Nephron (organoid): ENCODE measurements around the gene KDM8.

Source experiments
- H3K27ac Mint-ChIP-seq, 3 experiments: 2 replicates each; pipeline ENCODE4 v1.8.0; 2020; ENCODE audit warnings: mixed read lengths in 3 of 3, mild to moderate bottlenecking in 2 of 3, moderate library complexity in 1 of 3
- H3K27me3 Mint-ChIP-seq: 2 replicates; pipeline ENCODE4 v1.8.0; 2021; ENCODE audit warnings: low read depth, mild to moderate bottlenecking, moderate library complexity, mixed read lengths
- H3K36me3 Mint-ChIP-seq: 2 replicates; pipeline ENCODE4 v1.8.0; 2020; ENCODE audit warnings: low read depth, mixed read lengths
- H3K4me1 Mint-ChIP-seq: 2 replicates; pipeline ENCODE4 v1.8.0; 2020; ENCODE audit warnings: mixed read lengths
- H3K4me3 Mint-ChIP-seq, 3 experiments: 2 replicates each; pipeline ENCODE4 v1.8.0; 2020; ENCODE audit warnings: mild to moderate bottlenecking in 3 of 3, mixed read lengths in 3 of 3, moderate library complexity in 2 of 3
- H3K9me3 Mint-ChIP-seq: 2 replicates; pipeline ENCODE4 v1.8.0; 2020; ENCODE audit warnings: mixed read lengths
- TF ChIP-seq, protein P1 (sequence below), 3 experiments: fragments of 200-600 bp; sonication (generic); IDR thresholded peaks; one replicate each; pipeline ENCODE4 v1.5.0; 2021; ENCODE audit warnings: antibody characterized with exemption in 3 of 3; ENCODE audit not compliant: unreplicated experiment in 3 of 3

KDM8 gene

DNA sequence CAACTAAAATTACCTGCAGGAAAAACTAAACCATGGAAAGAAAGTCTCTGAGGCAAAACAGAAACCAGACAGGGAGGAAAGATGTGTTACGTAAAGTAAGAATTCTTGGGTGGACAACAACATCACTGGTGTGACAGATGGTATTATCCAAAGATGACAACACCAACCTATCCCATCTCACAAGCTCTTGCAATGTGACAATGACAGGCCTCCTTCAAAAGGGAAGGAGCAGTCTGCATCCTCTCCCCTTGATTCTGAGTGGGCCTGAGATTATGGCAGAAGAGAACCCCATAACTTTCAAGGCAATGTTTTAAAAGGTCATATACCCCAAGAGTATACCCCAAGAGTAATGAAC, 17.6 kb upstream of the KDM8 start:
- Mint-ChIP-seq H3K36me3 (no peaks in the 10 kb centered on the region), H3K4me1 (peaks cover 29% of the 10 kb centered on the region), H3K9me3 (peaks cover 3% of the 10 kb centered on the region), H3K27me3 (no peaks in the 10 kb centered on the region), H3K27ac (no peak overlapping the region), H3K4me3 (no peak overlapping the region)
- TF ChIP-seq, protein P1, sequence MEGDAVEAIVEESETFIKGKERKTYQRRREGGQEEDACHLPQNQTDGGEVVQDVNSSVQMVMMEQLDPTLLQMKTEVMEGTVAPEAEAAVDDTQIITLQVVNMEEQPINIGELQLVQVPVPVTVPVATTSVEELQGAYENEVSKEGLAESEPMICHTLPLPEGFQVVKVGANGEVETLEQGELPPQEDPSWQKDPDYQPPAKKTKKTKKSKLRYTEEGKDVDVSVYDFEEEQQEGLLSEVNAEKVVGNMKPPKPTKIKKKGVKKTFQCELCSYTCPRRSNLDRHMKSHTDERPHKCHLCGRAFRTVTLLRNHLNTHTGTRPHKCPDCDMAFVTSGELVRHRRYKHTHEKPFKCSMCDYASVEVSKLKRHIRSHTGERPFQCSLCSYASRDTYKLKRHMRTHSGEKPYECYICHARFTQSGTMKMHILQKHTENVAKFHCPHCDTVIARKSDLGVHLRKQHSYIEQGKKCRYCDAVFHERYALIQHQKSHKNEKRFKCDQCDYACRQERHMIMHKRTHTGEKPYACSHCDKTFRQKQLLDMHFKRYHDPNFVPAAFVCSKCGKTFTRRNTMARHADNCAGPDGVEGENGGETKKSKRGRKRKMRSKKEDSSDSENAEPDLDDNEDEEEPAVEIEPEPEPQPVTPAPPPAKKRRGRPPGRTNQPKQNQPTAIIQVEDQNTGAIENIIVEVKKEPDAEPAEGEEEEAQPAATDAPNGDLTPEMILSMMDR (IDR thresholded peaks at IDR 0.05; ENCODE audit: unreplicated experiment in 3 of 3), result no peak

DNA sequence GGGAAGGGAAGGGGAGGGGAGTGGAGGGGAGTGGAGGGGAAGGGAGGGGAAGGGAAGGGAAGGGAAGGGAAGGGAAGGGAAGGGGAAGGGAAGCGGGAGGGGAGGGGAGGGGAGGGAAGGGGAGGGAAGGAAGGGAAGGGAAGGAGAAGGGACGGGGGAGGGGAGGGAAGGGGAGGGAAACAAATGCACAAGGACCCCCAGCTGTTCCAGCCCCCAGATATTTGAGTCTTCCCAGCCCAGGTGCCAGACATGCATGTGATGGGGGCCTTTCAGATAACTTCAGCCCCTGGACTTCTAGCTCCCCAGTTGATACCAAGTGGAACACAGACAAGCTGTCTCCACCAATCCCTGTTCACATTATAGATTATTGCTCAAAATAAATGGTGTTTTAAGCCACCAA, 14.7 kb upstream of the KDM8 start:
- Mint-ChIP-seq H3K4me3 (no peak overlapping the region), H3K36me3 (no peaks in the 10 kb centered on the region), H3K27ac (peak overlapping the region in 2 of 3 experiments; percentile 19 to 70), H3K9me3 (no peaks in the 10 kb centered on the region), H3K27me3 (no peaks in the 10 kb centered on the region), H3K4me1 (peaks cover 18% of the 10 kb centered on the region)
- TF ChIP-seq, protein P1 (IDR thresholded peaks at IDR 0.05; ENCODE audit: unreplicated experiment in 3 of 3), result no peak

DNA sequence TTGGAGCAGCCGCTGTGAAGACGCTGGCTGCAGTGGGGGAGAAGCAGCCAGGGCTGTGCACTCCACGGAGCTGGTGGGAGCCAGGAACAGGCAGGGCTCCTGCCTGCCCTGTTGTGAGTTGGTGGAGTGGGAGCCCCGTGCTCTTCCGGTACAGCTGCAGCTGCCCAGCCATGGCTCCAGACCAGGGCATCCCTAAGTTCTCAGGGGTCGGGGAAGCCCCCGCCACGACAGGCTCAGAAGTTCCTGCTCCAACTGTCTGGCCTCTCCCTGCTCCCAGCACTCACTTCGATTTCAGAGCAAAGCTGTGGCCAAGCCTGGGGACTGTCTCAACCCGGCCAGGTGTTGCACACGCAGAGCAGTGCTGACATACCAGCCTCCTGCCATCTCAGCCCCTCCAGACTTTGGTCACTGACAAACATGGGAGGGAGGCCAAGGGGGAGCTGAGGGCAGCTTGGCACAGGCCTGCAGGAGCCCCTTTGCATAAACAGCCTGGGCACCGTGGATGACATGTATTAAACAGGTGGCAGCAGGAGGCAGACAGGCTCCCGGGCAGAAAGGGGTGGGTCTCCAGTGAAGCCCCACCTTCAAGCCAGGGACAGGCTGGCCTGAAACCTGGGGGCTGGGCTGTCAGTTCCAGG, 13.9 kb upstream of the KDM8 start:
- Mint-ChIP-seq H3K4me1 (peaks cover 18% of the 10 kb centered on the region), H3K36me3 (no peaks in the 10 kb centered on the region)

DNA sequence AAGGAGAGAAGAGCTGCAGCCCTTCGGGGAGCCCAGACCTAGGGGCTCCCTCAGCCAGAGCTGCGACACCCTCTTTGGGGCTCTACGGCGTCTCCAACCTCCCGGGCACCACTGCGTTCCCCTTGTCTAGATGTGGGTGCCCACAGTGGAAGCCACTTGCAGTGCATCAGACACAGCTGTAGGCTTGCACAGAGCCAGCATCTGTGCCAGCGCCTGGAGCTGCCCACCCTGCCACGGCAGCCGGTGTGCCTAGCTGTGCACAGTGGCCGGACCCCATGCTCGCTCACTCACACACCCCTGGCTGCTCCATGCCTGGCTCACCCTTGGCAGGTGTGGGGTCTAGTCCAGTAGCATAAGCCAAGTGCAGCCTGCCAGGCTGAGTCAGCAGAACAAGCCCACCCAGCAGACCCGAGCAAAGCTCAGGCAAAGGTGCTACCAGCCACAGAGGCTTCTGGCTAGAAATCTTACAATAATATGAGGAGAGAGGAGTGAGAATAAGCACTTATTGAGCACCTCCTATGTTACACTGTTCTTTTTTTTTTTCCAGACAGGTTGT, 12.9 kb upstream of the KDM8 start:
- Mint-ChIP-seq H3K27ac (no peak overlapping the region), H3K4me1 (peaks cover 18% of the 10 kb centered on the region), H3K9me3 (no peaks in the 10 kb centered on the region)

More for the DNA sequence above, 13.9 kb upstream of the KDM8 start:
- Mint-ChIP-seq H3K4me3 (no peak overlapping the region), H3K27me3 (no peaks in the 10 kb centered on the region), H3K27ac (peak overlapping the region; percentile 19 to 70 (median 32)), H3K9me3 (no peaks in the 10 kb centered on the region)
- TF ChIP-seq, protein P1 (IDR thresholded peaks at IDR 0.05; ENCODE audit: unreplicated experiment in 3 of 3), result no peak

DNA sequence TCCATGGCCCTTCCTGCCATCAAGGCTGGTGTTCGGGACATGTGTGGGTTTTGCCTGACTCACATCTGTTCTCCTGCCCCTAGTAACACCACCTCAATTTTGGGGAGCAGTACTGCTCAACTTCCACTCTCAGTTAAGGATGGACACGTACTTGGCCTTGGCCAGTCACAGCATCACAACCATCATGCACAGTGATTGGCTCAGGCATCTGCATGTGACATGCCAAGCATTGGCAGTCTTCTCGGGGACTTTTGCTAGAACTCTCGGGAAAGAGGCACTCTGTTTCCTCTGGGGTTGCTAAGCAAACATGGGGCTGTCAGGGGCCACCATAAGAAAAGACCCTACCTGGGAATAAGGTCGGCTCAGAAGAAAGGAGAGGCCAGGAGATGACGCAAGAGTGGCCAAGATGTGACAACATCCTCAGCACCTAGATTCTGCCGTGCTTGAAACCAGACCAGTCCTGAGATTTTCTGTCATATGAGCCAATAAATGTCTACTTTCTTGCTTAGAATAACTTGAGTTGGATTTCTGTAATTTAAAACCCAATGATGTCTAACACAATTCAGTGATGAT, 11.9 kb upstream of the KDM8 start:
- no peak overlapping the region for H3K4me3 Mint-ChIP-seq
- peak overlapping the region in 1 of 3 experiments; percentile 38 for H3K27ac Mint-ChIP-seq
- peaks cover under 1% of the 10 kb centered on the region for H3K27me3 Mint-ChIP-seq
- no peaks in the 10 kb centered on the region for H3K9me3 Mint-ChIP-seq
- TF ChIP-seq, protein P1 (IDR thresholded peaks at IDR 0.05; ENCODE audit: unreplicated experiment in 3 of 3), result no peak
- peaks cover 18% of the 10 kb centered on the region for H3K4me1 Mint-ChIP-seq
- no peaks in the 10 kb centered on the region for H3K36me3 Mint-ChIP-seq

More for the DNA sequence above, 12.9 kb upstream of the KDM8 start:
- TF ChIP-seq, protein P1 (IDR thresholded peaks at IDR 0.05; ENCODE audit: unreplicated experiment in 3 of 3), result no peak
- Mint-ChIP-seq H3K4me3 (no peak overlapping the region), H3K36me3 (no peaks in the 10 kb centered on the region), H3K27me3 (no peaks in the 10 kb centered on the region)
